Neural cell (in vitro differentiated cells): ENCODE measurements around the gene MIF. TPM values are rescaled to one million over a fixed set of nuclear protein-coding genes. Genes with fewer than 3 reads are reported as not detected.

Experiments used
- H2AFZ ChIP-seq: fragments of 200-600, 300-800 bp; sonication (generic), shearing (Covaris generic); 2 replicates; pipeline ENCODE4 v1.6.0; 2014; ENCODE audit warnings: low read depth, mild to moderate bottlenecking, antibody characterized with exemption, low read length, moderate library complexity
- H3F3A ChIP-seq: fragments of 200-600 bp; shearing (Covaris generic); 2 replicates; pipeline ENCODE4 v1.6.1; 2016; ENCODE audit warnings: mild to moderate bottlenecking, moderate library complexity, mixed read lengths, antibody characterized with exemption, low read length; ENCODE audit not compliant: insufficient read depth, poor library complexity, severe bottlenecking
- H3K27ac ChIP-seq: fragments of 200-600, 300-800 bp; sonication (generic), shearing (Covaris generic); 2 replicates; pipeline ENCODE4 v1.5.1; 2014; ENCODE audit warnings: mild to moderate bottlenecking, low read length, moderate library complexity
- H3K27me3 ChIP-seq: fragments of 300-800, 200-600 bp; sonication (generic), shearing (Covaris generic); 2 replicates; pipeline ENCODE4 v1.6.0; 2014; ENCODE audit warnings: mild to moderate bottlenecking, low read depth, low read length, moderate library complexity; ENCODE audit not compliant: insufficient read depth
- H3K36me3 ChIP-seq: fragments of 300-800, 200-600 bp; sonication (generic), shearing (Covaris generic); 2 replicates; pipeline ENCODE4 v1.5.1; 2014; ENCODE audit warnings: mild to moderate bottlenecking, antibody characterized with exemption, low read length, moderate library complexity; ENCODE audit not compliant: insufficient read depth
- H3K4me2 ChIP-seq: fragments of 300-800, 200-600 bp; sonication (generic), shearing (Covaris generic); 2 replicates; pipeline ENCODE4 v1.6.0; 2014; ENCODE audit warnings: mild to moderate bottlenecking, low read length
- H3K4me3 ChIP-seq: fragments of 300-800, 200-600 bp; sonication (generic), shearing (Covaris generic); 2 replicates; pipeline ENCODE4 v1.5.1; 2014; ENCODE audit warnings: mild to moderate bottlenecking, low read length, moderate library complexity
- H3K79me2 ChIP-seq: fragments of 200-600 bp; shearing (Covaris generic); replicated peaks from 2 replicates; pipeline ENCODE4 v1.6.0; 2014; ENCODE audit warnings: mild to moderate bottlenecking, low read length, moderate library complexity; ENCODE audit not compliant: insufficient read depth
- H3K9ac ChIP-seq: fragments of 300-800, 200-600 bp; sonication (generic), shearing (Covaris generic); 2 replicates; pipeline ENCODE4 v1.6.1; 2016; ENCODE audit warnings: mild to moderate bottlenecking, low read length, mixed read lengths
- H3K9me2 ChIP-seq: fragments of 200-600 bp; shearing (Covaris generic); 2 replicates; pipeline ENCODE4 v1.6.1; 2016; ENCODE audit warnings: mild to moderate bottlenecking, low read length, mixed read lengths; ENCODE audit not compliant: insufficient read depth
- H3K9me3 ChIP-seq: fragments of 200-600, 300-800 bp; sonication (generic), shearing (Covaris generic); 2 replicates; pipeline ENCODE4 v1.6.1; 2016; ENCODE audit warnings: mild to moderate bottlenecking, mixed run types, low read length, moderate library complexity, mixed read lengths
- H4K20me1 ChIP-seq: fragments of 200-600 bp; shearing (Covaris generic); 2 replicates; pipeline ENCODE4 v1.6.1; 2016; ENCODE audit warnings: mild to moderate bottlenecking, mixed run types; ENCODE audit not compliant: insufficient read depth
- CTCF ChIP-seq: fragments of 450-650 bp; IDR thresholded peaks from 2 replicates; pipeline ENCODE4 v1.5.1; 2014; ENCODE audit warnings: antibody characterized with exemption, mild to moderate bottlenecking, moderate library complexity; ENCODE audit not compliant: poor library complexity, severe bottlenecking
- EP300 ChIP-seq: fragments of 450-650 bp; conservative IDR thresholded peaks from 2 replicates; pipeline ENCODE4 v1.6.1; 2014; ENCODE audit warnings: antibody characterized with exemption, mild to moderate bottlenecking, moderate library complexity; ENCODE audit not compliant: poor library complexity, severe bottlenecking
- EZH2 ChIP-seq: fragments of 200-600, 300-800 bp; shearing (Covaris generic), sonication (generic); IDR thresholded peaks from 2 replicates; pipeline ENCODE4 v1.6.1; 2014; ENCODE audit warnings: antibody characterized with exemption, low read length, borderline replicate concordance, mild to moderate bottlenecking; ENCODE audit not compliant: insufficient read depth, poor library complexity, severe bottlenecking
- MXI1 ChIP-seq: fragments of 450-650 bp; conservative IDR thresholded peaks from 2 replicates; pipeline ENCODE4 v1.6.1; 2014; ENCODE audit warnings: antibody characterized with exemption, mild to moderate bottlenecking; ENCODE audit not compliant: poor library complexity, severe bottlenecking
- POLR2AphosphoS5 ChIP-seq: IDR thresholded peaks from 2 replicates; pipeline ENCODE4 v1.6.1; 2012
- RAD21 ChIP-seq: fragments of 450-650 bp; conservative IDR thresholded peaks from 2 replicates; pipeline ENCODE4 v1.6.1; 2014; ENCODE audit warnings: antibody characterized with exemption, mild to moderate bottlenecking, moderate library complexity
- REST ChIP-seq: IDR thresholded peaks from 2 replicates; pipeline ENCODE4 v1.6.1; 2012; ENCODE audit warnings: borderline replicate concordance
- SMC3 ChIP-seq: fragments of 450-650 bp; conservative IDR thresholded peaks from 2 replicates; pipeline ENCODE4 v1.6.1; 2014; ENCODE audit warnings: antibody characterized with exemption, mild to moderate bottlenecking, moderate library complexity; ENCODE audit not compliant: poor library complexity
- TAF1 ChIP-seq: IDR thresholded peaks from 2 replicates; pipeline ENCODE4 v1.6.1; 2012; ENCODE audit warnings: low read depth
- polyA plus RNA-seq: library from polyadenylated mRNA; depleted of rRNA; stranded (reverse); fragments of >200 nt; gene quantifications from 2 replicates; pipeline ENCODE4 v1.2.3, GENCODE V29; 2014

The MIF gene
- polyA plus RNA-seq, 1 donor from 2014 or later: 369 TPM

- H4K20me1 ChIP-seq: no peaks in the 10 kb centered on the region
- peak overlapping the region; percentile 31 for H3K4me3 ChIP-seq
- no peaks in the 10 kb centered on the region for H3K27me3 ChIP-seq
- H3F3A ChIP-seq: no peaks in the 10 kb centered on the region
- no peak overlapping the region for H3K9ac ChIP-seq
- TF ChIP-seq MXI1 (no peak), RAD21 (peak; percentile 83), EP300 (no peak), REST (no peak), CTCF (peak; percentile 88), SMC3 (peak; percentile 78)
- no peaks in the 10 kb centered on the region for H3K79me2 ChIP-seq
- no peak overlapping the region for H3K27ac ChIP-seq
- no peak overlapping the region for H2AFZ ChIP-seq
- H3K4me2 ChIP-seq: no peak overlapping the region
- no peaks in the 10 kb centered on the region for H3K36me3 ChIP-seq
- no peaks in the 10 kb centered on the region for H3K9me3 ChIP-seq
- H3K9me2 ChIP-seq: no peaks in the 10 kb centered on the region
Observed at GRCh38 chr22:23849009-23850006, 44.9 kb upstream of the MIF start.

- Histone ChIP-seq H3K27ac (no peak overlapping the region), H3K9ac (no peak overlapping the region), H3K27me3 (no peaks in the 10 kb centered on the region), H3K79me2 (no peaks in the 10 kb centered on the region), H3K9me3 (no peaks in the 10 kb centered on the region), H3K4me2 (no peak overlapping the region), H3K4me3 (no peak overlapping the region), H3F3A (no peaks in the 10 kb centered on the region), H3K9me2 (no peaks in the 10 kb centered on the region), H2AFZ (no peak overlapping the region), H3K36me3 (no peaks in the 10 kb centered on the region), H4K20me1 (no peaks in the 10 kb centered on the region)
- TF ChIP-seq SMC3 (no peak), EP300 (no peak), EZH2 (no peak), POLR2AphosphoS5 (no peak), CTCF (no peak), TAF1 (no peak), REST (no peak), RAD21 (no peak), MXI1 (no peak)
Observed at GRCh38 chr22:23850136-23850611, 44.0 kb upstream of the MIF start.
